ENCODE data around the gene EIF4G1.

Gene EIF4G1

DNA sequence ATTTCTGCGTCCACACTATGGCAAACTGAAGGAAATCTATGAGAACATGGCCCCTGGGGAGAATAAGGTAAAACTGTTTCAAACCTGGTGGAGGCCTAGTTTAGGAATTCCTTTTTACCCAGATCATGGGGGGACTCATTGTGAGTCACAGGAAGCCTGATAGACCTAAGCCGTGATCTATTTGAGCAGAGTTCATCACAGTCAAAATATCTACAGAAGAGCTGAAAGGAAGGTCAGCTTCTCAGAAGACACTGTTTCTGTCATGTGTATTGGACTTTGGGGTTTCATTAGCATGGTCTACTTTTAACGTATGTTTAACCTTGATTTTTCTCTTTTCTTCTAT is 14.1 kb upstream of the EIF4G1 start:
- DNase-seq = peak; percentile 52
- in situ Hi-C loops (cut with HindIII; ENCODE audit: low pct_ligation_motif_present, low pct_unique_long_range_greater_than_20kb, low sequenced_read_pairs) = no loop called here

DNA sequence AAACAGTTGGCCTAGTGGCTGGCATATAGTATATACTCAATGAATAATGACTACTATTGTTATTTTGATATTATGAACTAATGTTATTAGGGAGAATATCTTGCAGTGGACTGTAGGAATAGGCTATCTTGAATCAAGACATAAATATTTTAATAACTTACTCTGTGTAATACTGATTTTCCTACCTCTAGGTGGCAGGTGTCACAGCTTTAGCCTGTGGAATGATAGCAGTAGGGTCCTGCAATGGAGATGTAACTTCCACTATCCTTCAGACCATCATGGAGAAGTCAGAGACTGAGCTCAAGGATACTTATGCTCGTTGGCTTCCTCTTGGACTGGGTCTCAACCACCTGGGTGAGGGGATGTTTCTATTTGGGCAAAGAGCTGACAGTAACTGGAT is 8.8 kb upstream of the EIF4G1 start:
- in situ Hi-C loops (cut with HindIII; ENCODE audit: low pct_ligation_motif_present, low pct_unique_long_range_greater_than_20kb, low sequenced_read_pairs) = no loop called here
- peak; percentile 39 for DNase-seq

DNA sequence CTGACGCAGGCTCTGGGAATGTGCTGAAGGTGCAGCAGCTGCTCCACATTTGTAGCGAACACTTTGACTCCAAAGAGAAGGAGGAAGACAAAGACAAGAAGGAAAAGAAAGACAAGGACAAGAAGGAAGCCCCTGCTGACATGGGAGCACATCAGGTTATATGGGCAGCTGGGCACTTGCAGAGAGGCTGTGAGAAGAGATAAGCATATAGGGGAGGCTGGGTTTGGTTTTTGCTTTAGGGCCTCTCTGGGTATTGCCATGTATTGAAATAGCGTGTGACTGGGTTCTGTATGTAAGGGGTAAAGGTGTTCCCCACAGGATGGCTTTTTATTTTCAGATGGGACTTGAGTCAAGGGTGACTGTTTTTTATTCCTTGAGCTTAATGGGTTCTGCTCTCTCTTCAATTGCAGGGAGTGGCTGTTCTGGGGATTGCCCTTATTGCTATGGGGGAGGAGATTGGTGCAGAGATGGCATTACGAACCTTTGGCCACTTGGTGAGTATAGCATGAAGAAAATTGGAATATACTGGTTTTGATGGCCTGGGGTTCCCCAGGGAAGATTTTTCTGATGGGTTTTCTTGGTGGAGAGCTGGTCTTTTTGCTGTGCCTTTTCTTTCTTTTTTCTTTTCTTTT is 7.9 kb upstream of the EIF4G1 start:
- in situ Hi-C loops (cut with HindIII; ENCODE audit: low pct_ligation_motif_present, low pct_unique_long_range_greater_than_20kb, low sequenced_read_pairs) = no loop called here
- DNase-seq = no peak

DNA sequence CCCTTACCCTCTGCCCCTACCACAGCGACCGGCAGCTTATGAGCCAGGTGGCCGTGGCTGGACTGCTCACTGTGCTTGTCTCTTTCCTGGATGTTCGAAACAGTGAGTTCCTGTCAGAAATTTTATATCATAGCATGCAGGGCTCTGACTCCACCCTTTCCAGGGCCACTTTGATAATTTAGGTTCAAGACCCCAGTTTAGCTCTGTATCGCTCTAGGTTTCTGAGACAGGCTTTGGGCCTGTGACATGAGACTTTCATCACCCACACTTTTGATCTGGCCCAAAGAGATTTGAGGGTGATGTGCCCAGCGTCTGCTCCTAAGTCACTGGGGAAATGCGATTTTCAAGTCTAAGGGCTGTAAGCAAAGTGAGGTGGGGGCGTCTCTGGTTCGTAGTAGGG is 6.5 kb upstream of the EIF4G1 start:
- no peak for DNase-seq
- in situ Hi-C loops (cut with HindIII; ENCODE audit: low pct_ligation_motif_present, low pct_unique_long_range_greater_than_20kb, low sequenced_read_pairs) = no loop called here

DNA sequence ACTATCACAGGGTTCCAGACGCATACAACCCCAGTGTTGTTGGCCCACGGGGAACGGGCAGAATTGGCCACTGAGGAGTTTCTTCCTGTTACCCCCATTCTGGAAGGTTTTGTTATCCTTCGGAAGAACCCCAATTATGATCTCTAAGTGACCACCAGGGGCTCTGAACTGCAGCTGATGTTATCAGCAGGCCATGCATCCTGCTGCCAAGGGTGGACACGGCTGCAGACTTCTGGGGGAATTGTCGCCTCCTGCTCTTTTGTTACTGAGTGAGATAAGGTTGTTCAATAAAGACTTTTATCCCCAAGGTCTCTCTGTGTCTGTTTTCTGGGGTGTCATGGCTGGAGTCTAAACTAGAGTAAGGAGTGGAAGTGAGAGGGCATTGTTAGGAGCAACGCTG is 5.7 kb upstream of the EIF4G1 start:
- DNase-seq = no peak
- in situ Hi-C loops (cut with HindIII; ENCODE audit: low pct_ligation_motif_present, low pct_unique_long_range_greater_than_20kb, low sequenced_read_pairs) = no loop called here

DNA sequence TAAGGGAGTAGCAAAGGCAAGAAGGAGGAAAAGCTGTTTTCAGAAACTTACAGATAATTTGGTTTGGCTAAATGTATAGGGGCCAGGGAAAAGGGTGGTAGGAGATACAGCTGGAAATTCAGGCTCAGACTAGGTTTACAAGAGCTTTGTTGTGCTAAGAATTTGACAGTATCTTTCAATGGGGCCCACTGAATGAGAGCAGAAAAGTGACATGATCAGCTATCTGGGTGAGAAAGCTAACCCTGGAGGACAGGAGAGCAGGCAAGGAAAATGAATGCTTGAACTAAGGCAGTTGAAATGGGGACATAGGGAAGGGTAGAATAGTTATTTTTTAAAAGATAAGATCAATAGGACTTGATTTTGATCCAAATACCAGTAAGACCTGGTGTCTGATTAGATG is 2.8 kb upstream of the EIF4G1 start:
- DNase-seq = no peak
- in situ Hi-C loops (cut with HindIII; ENCODE audit: low pct_ligation_motif_present, low pct_unique_long_range_greater_than_20kb, low sequenced_read_pairs) = no loop called here

DNA sequence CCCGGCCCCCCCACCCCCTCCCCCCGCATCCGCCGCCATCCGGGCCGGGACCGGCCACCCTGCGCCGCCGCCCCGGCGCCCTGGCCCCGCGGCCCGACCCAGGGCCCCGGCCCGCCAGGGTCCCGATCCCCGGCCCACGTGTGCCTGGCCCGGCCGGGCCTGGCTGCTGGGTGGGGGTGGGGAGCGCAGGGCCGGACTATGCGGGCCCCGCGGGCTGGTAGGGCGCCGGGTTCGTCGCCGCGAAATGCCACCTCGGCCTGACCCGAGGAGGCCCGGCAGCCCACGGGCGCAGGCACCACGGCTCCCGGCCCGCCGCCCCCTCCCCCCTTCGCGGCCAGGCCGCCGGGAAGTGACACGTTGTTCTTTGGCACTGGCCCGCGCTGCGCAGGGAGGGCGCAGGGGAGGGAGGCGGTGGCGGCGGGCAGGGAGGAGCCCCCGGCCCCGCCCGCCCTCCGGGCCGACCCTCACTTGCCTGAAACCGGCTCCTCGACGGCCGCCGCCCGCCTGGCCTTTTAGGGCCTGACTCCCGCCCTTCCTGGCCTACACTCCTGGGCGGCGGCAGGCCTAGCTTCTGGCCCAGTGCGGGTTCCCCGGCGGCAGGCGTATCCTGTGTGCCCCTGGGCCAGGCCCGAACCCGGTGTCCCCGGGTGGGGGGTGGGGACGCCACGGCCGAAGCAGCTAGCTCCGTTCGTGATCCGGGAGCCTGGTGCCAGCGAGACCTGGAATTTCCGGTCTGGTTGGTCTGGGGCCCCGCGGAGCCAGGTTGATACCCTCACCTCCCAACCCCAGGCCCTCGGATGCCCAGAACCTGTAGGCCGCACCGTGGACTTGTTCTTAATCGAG is 515 bp downstream of the EIF4G1 start:
- in situ Hi-C loops (cut with HindIII; ENCODE audit: low pct_ligation_motif_present, low pct_unique_long_range_greater_than_20kb, low sequenced_read_pairs) = no loop called here
- DNase-seq = peak; percentile 57

DNA sequence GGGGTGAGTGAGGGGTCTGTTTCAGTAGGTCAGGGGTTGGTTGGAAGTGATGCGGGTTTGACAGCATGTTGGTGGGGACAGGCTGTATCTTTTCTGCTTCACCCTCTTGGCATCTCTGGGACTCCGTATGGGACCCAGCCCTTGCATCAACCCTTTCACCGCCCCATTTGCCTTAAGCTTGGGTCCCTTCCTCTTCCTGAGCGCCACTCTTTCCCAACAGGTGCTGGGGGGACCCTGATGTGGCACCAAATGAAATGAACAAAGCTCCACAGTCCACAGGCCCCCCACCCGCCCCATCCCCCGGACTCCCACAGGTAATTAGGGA is 1.1 kb downstream of the EIF4G1 start:
- in situ Hi-C loops (cut with HindIII; ENCODE audit: low pct_ligation_motif_present, low pct_unique_long_range_greater_than_20kb, low sequenced_read_pairs) = no loop called here
- no peak for DNase-seq

DNA sequence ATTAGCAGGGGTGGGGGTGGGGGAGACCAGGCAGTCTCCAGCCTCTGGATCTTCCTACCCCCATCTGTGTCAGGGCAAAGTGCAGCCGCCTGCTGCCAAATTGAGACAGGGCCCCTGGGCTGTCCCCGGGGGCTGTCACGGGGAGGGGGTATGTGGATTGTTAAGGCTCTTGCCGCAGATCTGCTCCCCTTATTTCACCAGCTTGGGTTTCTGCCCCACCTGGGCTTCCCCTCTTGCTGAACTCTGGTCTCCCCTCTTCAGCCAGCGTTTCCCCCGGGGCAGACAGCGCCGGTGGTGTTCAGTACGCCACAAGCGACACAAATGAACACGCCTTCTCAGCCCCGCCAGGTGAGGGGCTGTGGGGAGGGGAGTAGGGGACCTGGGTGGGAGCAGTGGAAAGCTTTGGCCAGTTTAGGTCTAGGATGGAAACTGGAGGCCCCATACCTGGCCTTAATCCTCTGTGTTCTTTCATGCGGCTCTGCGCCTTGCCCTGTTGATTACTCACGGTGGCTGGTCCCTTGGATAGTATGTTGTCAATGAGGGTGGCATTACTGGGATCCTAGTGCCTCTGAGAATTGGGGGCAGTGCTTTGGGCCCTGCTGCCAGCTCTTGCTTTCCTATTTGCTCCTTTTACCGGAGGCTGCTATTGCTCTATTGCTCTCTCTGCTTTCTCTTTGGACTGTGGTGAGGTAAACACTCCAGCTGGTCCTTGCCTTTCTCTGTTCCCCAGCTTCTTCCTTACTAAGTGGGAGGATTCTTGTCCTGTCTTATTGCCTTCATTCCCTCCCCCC is 1.7 kb downstream of the EIF4G1 start:
- no peak for DNase-seq
- in situ Hi-C loops (cut with HindIII; ENCODE audit: low pct_ligation_motif_present, low pct_unique_long_range_greater_than_20kb, low sequenced_read_pairs) = no loop called here

DNA sequence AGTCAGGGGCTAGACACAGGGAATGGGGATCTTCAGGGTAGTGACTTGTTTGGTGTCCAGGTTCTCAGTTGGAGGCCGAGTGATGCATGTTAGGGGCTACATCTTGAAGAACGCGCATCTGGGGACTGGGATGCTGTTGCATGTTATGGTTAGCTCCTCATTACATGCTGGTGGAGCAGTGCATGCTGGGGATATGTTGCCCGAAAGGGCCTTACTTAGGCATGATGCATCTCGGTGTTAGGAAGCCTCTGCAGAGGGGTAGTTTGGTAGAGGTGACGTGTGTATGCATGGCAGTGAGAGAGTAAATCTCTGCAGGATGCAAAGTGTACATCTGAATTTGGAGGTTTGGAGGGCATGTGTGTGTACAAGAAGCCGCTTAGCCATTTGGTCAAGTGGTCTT is 2.4 kb downstream of the EIF4G1 start:
- DNase-seq = no peak
- in situ Hi-C loops (cut with HindIII; ENCODE audit: low pct_ligation_motif_present, low pct_unique_long_range_greater_than_20kb, low sequenced_read_pairs) = no loop called here

DNA sequence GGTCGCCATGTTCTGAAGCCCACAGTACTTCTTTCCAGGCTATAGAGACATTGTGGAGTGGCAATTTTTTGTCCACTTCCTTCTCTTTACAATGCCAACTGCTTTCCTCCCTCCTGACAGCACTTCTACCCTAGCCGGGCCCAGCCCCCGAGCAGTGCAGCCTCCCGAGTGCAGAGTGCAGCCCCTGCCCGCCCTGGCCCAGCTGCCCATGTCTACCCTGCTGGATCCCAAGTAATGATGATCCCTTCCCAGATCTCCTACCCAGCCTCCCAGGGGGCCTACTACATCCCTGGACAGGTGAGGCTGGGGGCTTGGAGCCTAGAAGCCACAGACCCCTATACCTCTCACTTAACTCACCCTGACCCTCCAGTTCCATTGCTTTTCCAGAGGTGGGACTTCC is 2.8 kb downstream of the EIF4G1 start:
- in situ Hi-C loops (cut with HindIII; ENCODE audit: low pct_ligation_motif_present, low pct_unique_long_range_greater_than_20kb, low sequenced_read_pairs) = no loop called here
- DNase-seq = no peak

DNA sequence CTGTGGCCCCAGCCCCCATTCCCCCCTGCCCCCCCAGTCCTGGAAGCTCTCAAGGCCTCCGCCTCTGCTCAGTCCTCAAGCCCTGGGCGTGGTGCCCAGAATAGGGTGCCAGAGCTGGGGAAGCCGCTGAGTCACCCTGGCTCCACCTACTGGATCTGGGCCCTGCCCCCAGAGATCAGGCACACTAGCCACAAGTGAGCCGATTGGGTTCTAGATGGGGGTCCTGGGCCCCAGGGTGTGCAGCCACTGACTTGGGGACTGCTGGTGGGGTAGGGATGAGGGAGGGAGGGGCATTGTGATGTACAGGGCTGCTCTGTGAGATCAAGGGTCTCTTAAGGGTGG is 5.7 kb downstream of the EIF4G1 start:
- DNase-seq = peak; percentile 93
- in situ Hi-C loops (cut with HindIII; ENCODE audit: low pct_ligation_motif_present, low pct_unique_long_range_greater_than_20kb, low sequenced_read_pairs) = no loop called here

DNA sequence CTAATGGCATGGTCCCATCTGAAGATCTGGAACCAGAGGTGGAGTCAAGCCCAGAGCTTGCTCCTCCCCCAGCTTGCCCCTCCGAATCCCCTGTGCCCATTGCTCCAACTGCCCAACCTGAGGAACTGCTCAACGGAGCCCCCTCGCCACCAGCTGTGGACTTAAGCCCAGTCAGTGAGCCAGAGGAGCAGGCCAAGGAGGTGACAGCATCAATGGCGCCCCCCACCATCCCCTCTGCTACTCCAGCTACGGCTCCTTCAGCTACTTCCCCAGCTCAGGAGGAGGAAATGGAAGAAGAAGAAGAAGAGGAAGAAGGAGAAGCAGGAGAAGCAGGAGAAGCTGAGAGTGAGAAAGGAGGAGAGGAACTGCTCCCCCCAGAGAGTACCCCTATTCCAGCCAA is 7.3 kb downstream of the EIF4G1 start:
- in situ Hi-C loops (cut with HindIII; ENCODE audit: low pct_ligation_motif_present, low pct_unique_long_range_greater_than_20kb, low sequenced_read_pairs) = no loop called here

DNA sequence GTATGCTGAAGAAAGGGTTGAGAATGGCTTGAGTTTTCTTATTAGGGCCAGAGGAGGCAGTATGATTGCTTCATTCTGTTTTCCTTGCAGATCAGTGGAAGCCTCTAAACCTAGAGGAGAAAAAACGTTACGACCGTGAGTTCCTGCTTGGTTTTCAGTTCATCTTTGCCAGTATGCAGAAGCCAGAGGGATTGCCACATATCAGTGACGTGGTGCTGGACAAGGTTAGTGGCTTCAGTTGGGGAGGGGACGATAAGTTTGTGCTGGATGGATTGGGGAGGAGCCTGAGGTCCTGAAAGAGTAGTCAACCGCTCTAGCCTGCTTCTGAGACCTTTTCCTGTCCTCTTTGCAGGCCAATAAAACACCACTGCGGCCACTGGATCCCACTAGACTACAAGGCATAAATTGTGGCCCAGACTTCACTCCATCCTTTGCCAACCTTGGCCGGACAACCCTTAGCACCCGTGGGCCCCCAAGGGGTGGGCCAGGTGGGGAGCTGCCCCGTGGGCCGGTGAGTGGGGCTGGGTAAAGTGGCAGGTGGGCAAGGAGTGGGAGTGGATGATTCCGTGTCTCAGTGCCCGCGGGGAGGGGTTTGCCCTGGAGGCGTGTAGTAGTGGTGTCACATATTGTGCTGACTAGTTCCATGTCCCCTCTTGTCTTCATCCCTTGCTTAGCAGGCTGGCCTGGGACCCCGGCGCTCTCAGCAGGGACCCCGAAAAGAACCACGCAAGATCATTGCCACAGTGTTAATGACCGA is 8.5 kb downstream of the EIF4G1 start:
- no peak for DNase-seq
- in situ Hi-C loops (cut with HindIII; ENCODE audit: low pct_ligation_motif_present, low pct_unique_long_range_greater_than_20kb, low sequenced_read_pairs) = no loop called here

More for the DNA sequence above, 7.3 kb downstream of the EIF4G1 start:
- DNase-seq = no peak

DNA sequence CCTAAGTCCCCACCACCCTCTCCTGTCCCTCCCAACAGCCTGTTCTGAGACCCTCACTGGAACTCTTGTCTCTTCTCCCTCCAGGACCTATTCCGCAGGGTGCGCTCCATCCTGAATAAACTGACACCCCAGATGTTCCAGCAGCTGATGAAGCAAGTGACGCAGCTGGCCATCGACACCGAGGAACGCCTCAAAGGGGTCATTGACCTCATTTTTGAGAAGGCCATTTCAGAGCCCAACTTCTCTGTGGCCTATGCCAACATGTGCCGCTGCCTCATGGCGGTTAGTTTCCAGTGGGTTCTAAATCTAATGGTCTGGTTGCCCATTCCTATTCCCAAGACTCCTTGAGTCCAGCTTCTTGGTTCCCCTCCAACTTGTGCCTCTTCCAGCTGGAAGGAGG is 9.3 kb downstream of the EIF4G1 start:
- in situ Hi-C loops (cut with HindIII; ENCODE audit: low pct_ligation_motif_present, low pct_unique_long_range_greater_than_20kb, low sequenced_read_pairs) = no loop called here
- DNase-seq = no peak

DNA sequence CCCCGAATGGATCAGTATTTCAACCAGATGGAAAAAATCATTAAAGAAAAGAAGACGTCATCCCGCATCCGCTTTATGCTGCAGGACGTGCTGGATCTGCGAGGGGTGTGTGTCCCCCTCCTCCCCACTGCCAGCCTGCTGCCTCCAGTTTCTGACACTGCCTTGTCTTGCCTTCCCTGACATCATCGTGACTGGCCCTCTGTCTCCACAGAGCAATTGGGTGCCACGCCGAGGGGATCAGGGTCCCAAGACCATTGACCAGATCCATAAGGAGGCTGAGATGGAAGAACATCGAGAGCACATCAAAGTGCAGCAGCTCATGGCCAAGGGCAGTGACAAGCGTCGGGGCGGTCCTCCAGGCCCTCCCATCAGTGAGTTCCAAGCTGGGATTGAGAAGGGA is 10.9 kb downstream of the EIF4G1 start:
- DNase-seq = no peak

DNA sequence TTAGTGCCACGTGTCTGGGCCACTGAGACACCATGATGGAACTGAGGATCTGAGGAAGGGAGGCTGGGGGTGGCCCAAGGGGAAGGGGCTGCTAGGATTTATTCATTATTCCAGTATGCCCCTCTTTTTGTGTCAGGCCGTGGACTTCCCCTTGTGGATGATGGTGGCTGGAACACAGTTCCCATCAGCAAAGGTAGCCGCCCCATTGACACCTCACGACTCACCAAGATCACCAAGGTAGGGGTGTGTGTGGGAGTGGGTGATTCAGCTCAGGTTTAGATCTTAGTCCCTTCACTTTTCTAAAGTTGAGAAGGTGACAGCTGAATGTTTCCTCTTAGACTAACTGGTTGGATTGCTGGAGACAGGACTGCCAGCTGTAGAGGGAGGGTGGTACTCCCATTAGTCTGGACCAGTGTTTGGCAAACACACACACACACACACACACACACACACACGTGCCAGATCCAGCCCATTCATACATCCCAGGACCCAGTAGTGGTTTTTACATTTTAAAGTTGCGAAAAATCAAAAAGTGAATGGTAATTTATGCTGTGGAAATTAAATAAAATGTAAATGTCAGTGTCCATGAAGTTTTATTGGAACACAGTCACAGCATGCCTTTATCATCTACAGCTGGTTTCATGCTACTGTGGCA is 11.4 kb downstream of the EIF4G1 start:
- in situ Hi-C loops (cut with HindIII; ENCODE audit: low pct_ligation_motif_present, low pct_unique_long_range_greater_than_20kb, low sequenced_read_pairs) = no loop called here
- DNase-seq = no peak

More for the DNA sequence above, 10.9 kb downstream of the EIF4G1 start:
- in situ Hi-C loops (cut with HindIII; ENCODE audit: low pct_ligation_motif_present, low pct_unique_long_range_greater_than_20kb, low sequenced_read_pairs) = no loop called here

DNA sequence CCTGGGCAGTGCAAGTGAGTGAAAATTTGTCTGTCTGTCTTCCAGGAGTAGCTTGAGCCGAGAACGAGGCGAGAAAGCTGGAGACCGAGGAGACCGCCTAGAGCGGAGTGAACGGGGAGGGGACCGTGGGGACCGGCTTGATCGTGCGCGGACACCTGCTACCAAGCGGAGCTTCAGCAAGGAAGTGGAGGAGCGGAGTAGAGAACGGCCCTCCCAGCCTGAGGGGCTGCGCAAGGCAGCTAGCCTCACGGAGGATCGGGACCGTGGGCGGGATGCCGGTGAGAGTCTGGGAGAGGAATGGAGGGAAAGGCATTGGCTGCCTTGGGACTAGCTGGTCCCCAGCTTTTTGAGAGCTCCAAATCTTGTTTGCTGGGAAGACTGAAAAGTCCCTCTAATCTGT is 12.8 kb downstream of the EIF4G1 start:
- in situ Hi-C loops (cut with HindIII; ENCODE audit: low pct_ligation_motif_present, low pct_unique_long_range_greater_than_20kb, low sequenced_read_pairs) = no loop called here
- DNase-seq = no peak

DNA sequence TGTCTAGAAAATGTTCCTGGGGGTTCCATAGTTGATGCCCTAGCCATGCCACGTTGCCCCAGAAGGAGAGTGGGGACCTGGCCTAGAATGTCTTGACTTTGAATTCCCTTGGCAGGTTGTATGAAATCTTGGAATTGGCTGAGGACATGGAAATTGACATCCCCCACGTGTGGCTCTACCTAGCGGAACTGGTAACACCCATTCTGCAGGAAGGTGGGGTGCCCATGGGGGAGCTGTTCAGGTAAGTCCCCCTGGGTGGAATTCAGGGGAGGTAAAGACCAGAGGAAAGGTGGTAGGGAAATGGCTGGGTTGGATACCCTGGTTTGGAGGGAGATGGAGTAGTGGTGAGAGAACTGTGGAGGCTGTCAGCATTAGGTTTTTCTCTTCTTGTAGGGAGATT is 14.1 kb downstream of the EIF4G1 start:
- no peak for DNase-seq
- in situ Hi-C loops (cut with HindIII; ENCODE audit: low pct_ligation_motif_present, low pct_unique_long_range_greater_than_20kb, low sequenced_read_pairs) = no loop called here

All from ACHN (cell line).